ENCODE measurements around the gene CWF19L1. TPM values are rescaled to one million over a fixed set of nuclear protein-coding genes. Genes with fewer than 3 reads are reported as not detected.
"Not testable (repeated sequence)": the region's sequence is repeated elsewhere in the genome, so short reads cannot be mapped to it uniquely, and the experiment has no call there.

Gene CWF19L1
- total RNA-seq, 4 donors from 2014 or later, result 6.7 to 22.1 (median 19.4) TPM

GRCh38 chr10:100282907-100283306 is 15.5 kb upstream of the CWF19L1 start:
- 95 to 98% methylated on average over 3 of the region's 3 CpGs for WGBS, 2 donors
- intact Hi-C loops (cut with DNase I), result no loop called here
- H3K4me1 ChIP-seq, result peaks cover 5 to 52% (median 32%) of the 10 kb centered on the region in 3 donors
- H3K4me3 ChIP-seq, result no peak overlapping the region
- no peak for DNase-seq
- no peak overlapping the region for H3K27ac ChIP-seq
- TF ChIP-seq CTCF (IDR thresholded peaks at IDR 0.05) (no peak), POLR2A (IDR thresholded peaks at IDR 0.05) (no peak)
- H3K27me3 ChIP-seq, result no peaks in the 10 kb centered on the region
- peaks cover 3 to 62% (median 34%) of the 10 kb centered on the region in 3 donors for H3K36me3 ChIP-seq
- no peaks in the 10 kb centered on the region for H3K9me3 ChIP-seq

- WGBS, 2 donors, result no CpG with 5 or more reads among the region's 31 CpGs
- intact Hi-C loops (cut with DNase I); H3K27ac ChIP-seq; H3K4me3 ChIP-seq; H3K9me3 ChIP-seq; DNase-seq; H3K27me3 ChIP-seq; H3K4me1 ChIP-seq: not testable (repeated sequence)
- peaks cover 10 to 59% (median 17%) of the 10 kb centered on the region in 3 donors for H3K36me3 ChIP-seq
Measured at GRCh38 chr10:100276971-100277370, 9.5 kb upstream of the CWF19L1 start.

GRCh38 chr10:100265821-100266485 is 1.5 kb downstream of the CWF19L1 start:
- intact Hi-C loops (cut with DNase I), result no loop called here
- no peak for TF ChIP-seq CTCF (IDR thresholded peaks at IDR 0.05)
- no peak for TF ChIP-seq POLR2A (IDR thresholded peaks at IDR 0.05)
- Histone ChIP-seq H3K27ac (no peak overlapping the region), H3K4me1 (peaks cover 12 to 35% (median 14%) of the 10 kb centered on the region in 3 donors), H3K27me3 (no peaks in the 10 kb centered on the region), H3K9me3 (no peaks in the 10 kb centered on the region), H3K36me3 (peaks cover 0 to 13% (median 0%) of the 10 kb centered on the region in 3 donors), H3K4me3 (peak overlapping the region in 3 of 4 donors; percentile 78 to 97 (median 93))
- DNase-seq, result no peak
- 85 to 89% methylated on average over 15 of the region's 15 CpGs for WGBS, 2 donors

GRCh38 chr10:100254191-100254590 is 13.2 kb downstream of the CWF19L1 start:
- no peak overlapping the region for H3K27ac ChIP-seq
- peaks cover 0 to 100% (median 22%) of the 10 kb centered on the region in 3 donors for H3K36me3 ChIP-seq

GRCh38 chr10:100253041-100253440 is 14.4 kb downstream of the CWF19L1 start:
- H3K36me3 ChIP-seq, result peaks cover 0 to 100% (median 20%) of the 10 kb centered on the region in 3 donors

More at GRCh38 chr10:100254191-100254590, 13.2 kb downstream of the CWF19L1 start:
- Histone ChIP-seq H3K4me1 (no peaks in the 10 kb centered on the region), H3K27me3 (no peaks in the 10 kb centered on the region), H3K9me3 (no peaks in the 10 kb centered on the region), H3K4me3 (no peak overlapping the region)
- no peak for TF ChIP-seq CTCF (IDR thresholded peaks at IDR 0.05)
- no peak for TF ChIP-seq POLR2A (IDR thresholded peaks at IDR 0.05)
- WGBS, 2 donors, result 87 to 98% methylated on average over 2 to 3 of the region's 3 CpGs
- no peak for DNase-seq
- intact Hi-C loops (cut with DNase I), result no loop called here

More at GRCh38 chr10:100253041-100253440, 14.4 kb downstream of the CWF19L1 start:
- Histone ChIP-seq H3K9me3 (no peaks in the 10 kb centered on the region), H3K4me1 (no peaks in the 10 kb centered on the region), H3K27me3 (no peaks in the 10 kb centered on the region), H3K4me3 (no peak overlapping the region), H3K27ac (no peak overlapping the region)
- DNase-seq, result no peak
- intact Hi-C loops (cut with DNase I), result no loop called here
- no peak for TF ChIP-seq CTCF (IDR thresholded peaks at IDR 0.05)
- no peak for TF ChIP-seq POLR2A (IDR thresholded peaks at IDR 0.05)
- WGBS, 2 donors, result 95 to 97% methylated on average over 5 of the region's 5 CpGs

Data from esophagus squamous epithelium (tissue), 5 donors.